Testis (tissue), 3 donors: ENCODE results near the gene RNF175. TPM values are rescaled to one million over a fixed set of nuclear protein-coding genes. Genes with fewer than 3 reads are reported as not detected.

ENCODE experiments used
- DNase-seq: peaks from one replicate; pipeline ENCODE4 v3.0.0-alpha.2; 2019
- H3K27ac ChIP-seq, 2 donors: fragments of 200-600 bp; sonication (generic); one replicate each; pipeline ENCODE4 v1.5.1; 2019
- H3K27me3 ChIP-seq: fragments of 200-600 bp; sonication (generic); one replicate; pipeline ENCODE4 v1.5.1; 2019
- H3K36me3 ChIP-seq: fragments of 200-600 bp; sonication (generic); one replicate; pipeline ENCODE4 v1.5.1; 2017; ENCODE audit warnings: low read depth; ENCODE audit errors: missing control alignments
- H3K4me1 ChIP-seq: fragments of 200-600 bp; sonication (generic); one replicate; pipeline ENCODE4 v1.5.1; 2019
- H3K4me3 ChIP-seq, 2 donors: fragments of 200-600 bp; sonication (generic); one replicate each; pipeline ENCODE4 v1.5.1; 2017 to 2019
- H3K9me3 ChIP-seq: fragments of 200-600 bp; sonication (generic); one replicate; pipeline ENCODE4 v1.5.1; 2017
- POLR2A ChIP-seq: fragments of 450-650 bp; IDR thresholded peaks from one replicate; pipeline ENCODE4 v1.6.1; 2017; ENCODE audit warnings: antibody characterized with exemption, mild to moderate bottlenecking, moderate library complexity
- WGBS, 2 donors: methylation state at CpG; one replicate each; pipeline ENCODE4 v1.1.5; 2018; 5-methylcytosine and 5-hydroxymethylcytosine counted together
- intact Hi-C: fragments of 100-400 bp; cut with DNase I; formaldehyde crosslinking; loops from one replicate; pipeline ENCODE4 v1.15.1; 2023; ENCODE audit warnings: low total_unique reads
- polyA plus RNA-seq: library from polyadenylated mRNA; stranded (reverse); fragments of 350-450 nt; fragmentation: Illumina TruSeq; extraction: RNeasy Lipid Tissue Mini Kit (QIAGEN cat#74804); gene quantifications from one replicate; pipeline ENCODE4 v1.2.3, GENCODE V29; 2014; ENCODE audit warnings: low read depth, low replicate concordance; ENCODE audit not compliant: insufficient read depth
- total RNA-seq, 2 donors: library from RNA; depleted of rRNA; stranded (reverse); fragments of >200 nt; gene quantifications; one replicate each; pipeline ENCODE4 v1.2.3, GENCODE V29; 2016
- TF ChIP-seq, protein P1 (sequence below), 3 experiments: fragments of 450-650 bp in 2 of 3; fragments of 200-600 bp in 1 of 3; sonication (generic) in 1 of 3; IDR thresholded peaks; one replicate each; pipeline ENCODE4 v1.5.1; 2016 to 2019; ENCODE audit warnings: antibody characterized with exemption in 3 of 3, mild to moderate bottlenecking in 2 of 3, moderate library complexity in 1 of 3

RNF175 gene
- total and polyA plus RNA-seq, 3 donors from 2014 or later = 0.63 to 3.0 (median 0.99) TPM

DNA sequence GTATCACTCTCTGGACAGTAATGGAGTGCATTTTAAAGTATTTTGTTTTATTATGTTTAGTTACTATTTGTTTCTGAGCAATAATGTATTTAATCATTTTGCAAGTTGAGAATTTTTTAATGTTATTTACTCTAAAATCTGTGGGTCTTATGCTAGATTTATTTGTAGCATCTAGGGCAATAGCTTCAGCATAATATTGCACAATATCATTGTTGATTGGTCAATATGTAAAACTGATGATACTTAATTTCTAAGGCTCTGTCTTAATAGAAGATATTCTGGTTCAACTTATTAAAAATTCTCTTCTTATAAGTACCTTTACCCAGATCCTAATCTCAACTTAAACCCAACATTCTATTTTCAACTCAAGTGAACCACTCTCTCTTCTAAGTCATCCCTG lies 17.6 kb upstream of the RNF175 start:
- H3K4me3 ChIP-seq = no peak overlapping the region
- intact Hi-C loops = no loop called here
- no peaks in the 10 kb centered on the region for H3K36me3 ChIP-seq
- no peak for DNase-seq
- H3K27ac ChIP-seq = no peak overlapping the region
- H3K4me1 ChIP-seq = no peaks in the 10 kb centered on the region
- TF ChIP-seq, protein P1, sequence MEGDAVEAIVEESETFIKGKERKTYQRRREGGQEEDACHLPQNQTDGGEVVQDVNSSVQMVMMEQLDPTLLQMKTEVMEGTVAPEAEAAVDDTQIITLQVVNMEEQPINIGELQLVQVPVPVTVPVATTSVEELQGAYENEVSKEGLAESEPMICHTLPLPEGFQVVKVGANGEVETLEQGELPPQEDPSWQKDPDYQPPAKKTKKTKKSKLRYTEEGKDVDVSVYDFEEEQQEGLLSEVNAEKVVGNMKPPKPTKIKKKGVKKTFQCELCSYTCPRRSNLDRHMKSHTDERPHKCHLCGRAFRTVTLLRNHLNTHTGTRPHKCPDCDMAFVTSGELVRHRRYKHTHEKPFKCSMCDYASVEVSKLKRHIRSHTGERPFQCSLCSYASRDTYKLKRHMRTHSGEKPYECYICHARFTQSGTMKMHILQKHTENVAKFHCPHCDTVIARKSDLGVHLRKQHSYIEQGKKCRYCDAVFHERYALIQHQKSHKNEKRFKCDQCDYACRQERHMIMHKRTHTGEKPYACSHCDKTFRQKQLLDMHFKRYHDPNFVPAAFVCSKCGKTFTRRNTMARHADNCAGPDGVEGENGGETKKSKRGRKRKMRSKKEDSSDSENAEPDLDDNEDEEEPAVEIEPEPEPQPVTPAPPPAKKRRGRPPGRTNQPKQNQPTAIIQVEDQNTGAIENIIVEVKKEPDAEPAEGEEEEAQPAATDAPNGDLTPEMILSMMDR (IDR thresholded peaks at IDR 0.05) = no peak
- TF ChIP-seq POLR2A = no peak
- H3K27me3 ChIP-seq = no peaks in the 10 kb centered on the region
- H3K9me3 ChIP-seq = no peaks in the 10 kb centered on the region

DNA sequence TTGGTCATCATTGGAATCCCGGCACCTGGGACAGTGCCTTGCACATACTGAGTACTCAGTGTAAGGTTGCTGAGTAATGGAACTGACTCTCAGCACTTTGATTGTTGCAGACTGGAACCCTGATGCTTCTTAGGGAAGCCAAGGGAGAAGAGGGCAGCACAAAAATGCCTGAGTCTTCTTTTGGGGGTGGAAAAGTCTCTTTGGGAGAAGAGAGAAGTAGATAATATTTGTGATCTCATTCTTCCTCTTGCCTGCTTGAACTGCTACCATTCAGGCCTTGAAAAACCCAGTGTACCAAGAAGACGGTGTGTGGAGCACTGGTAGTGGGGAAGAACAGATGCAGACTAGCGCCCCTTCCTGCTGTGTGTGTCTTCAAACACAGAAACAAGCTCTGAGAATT lies 16.8 kb upstream of the RNF175 start:
- DNase-seq = no peak
- no peaks in the 10 kb centered on the region for H3K4me1 ChIP-seq
- WGBS, 2 donors = 89 to 93% methylated on average over 3 of the region's 3 CpGs
- TF ChIP-seq, protein P1 (IDR thresholded peaks at IDR 0.05) = no peak
- TF ChIP-seq POLR2A = no peak
- H3K27ac ChIP-seq = no peak overlapping the region
- no peaks in the 10 kb centered on the region for H3K27me3 ChIP-seq
- no peaks in the 10 kb centered on the region for H3K9me3 ChIP-seq
- no peaks in the 10 kb centered on the region for H3K36me3 ChIP-seq
- intact Hi-C loops = no loop called here
- H3K4me3 ChIP-seq = no peak overlapping the region

DNA sequence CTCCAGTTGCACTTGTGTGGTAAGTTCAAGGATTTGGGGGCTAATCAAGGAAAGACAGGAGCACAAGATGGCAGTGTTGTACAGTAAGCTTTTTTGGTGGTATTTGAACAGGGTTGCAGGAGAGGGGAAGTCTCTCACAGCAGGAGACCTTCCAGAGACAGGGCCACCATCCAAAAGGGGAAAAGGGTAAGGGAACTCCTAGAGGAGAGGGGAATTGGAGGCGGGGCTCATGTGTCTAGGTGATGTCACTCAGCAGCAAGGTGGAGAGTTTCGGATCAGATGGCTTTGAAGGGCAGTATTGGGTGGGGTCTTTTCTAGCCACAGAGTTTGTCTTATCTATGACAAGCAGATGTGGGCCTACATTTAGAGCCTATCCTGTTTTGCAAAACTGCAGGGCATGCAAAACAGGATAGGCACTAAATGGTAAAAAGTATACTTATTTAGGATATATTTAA lies 13.4 kb upstream of the RNF175 start:
- DNase-seq = no peak
- Histone ChIP-seq H3K9me3 (no peaks in the 10 kb centered on the region), H3K4me1 (no peaks in the 10 kb centered on the region), H3K27ac (no peak overlapping the region), H3K27me3 (no peaks in the 10 kb centered on the region), H3K36me3 (no peaks in the 10 kb centered on the region), H3K4me3 (no peak overlapping the region)
- TF ChIP-seq POLR2A = no peak
- TF ChIP-seq, protein P1 (IDR thresholded peaks at IDR 0.05) = no peak
- WGBS, 2 donors = 89 to 93% methylated on average over 2 of the region's 2 CpGs
- intact Hi-C loops = no loop called here

DNA sequence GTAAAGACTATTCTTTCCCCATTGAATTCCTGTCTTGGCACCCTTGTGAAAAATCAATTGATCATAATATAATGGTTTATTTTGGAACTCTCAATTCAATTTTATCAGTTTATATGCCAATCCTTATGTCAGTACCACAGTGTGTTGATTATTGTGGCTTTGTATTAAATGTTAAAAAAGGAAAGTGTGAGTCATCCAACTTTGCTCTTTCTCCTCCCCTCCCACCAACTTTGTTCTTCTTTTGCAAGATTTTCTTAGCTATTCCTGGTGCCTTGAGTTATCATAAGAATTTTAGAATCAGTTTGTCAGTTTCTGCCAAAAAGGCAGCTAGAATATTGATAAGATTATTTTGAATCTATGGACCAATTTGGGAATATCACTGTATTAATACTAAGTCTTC lies 11.2 kb upstream of the RNF175 start:
- no peaks in the 10 kb centered on the region for H3K27me3 ChIP-seq
- no peaks in the 10 kb centered on the region for H3K36me3 ChIP-seq
- H3K4me3 ChIP-seq = no peak overlapping the region
- no peaks in the 10 kb centered on the region for H3K4me1 ChIP-seq
- intact Hi-C loops = no loop called here
- no peak overlapping the region for H3K27ac ChIP-seq
- DNase-seq = no peak
- no peaks in the 10 kb centered on the region for H3K9me3 ChIP-seq
- TF ChIP-seq, protein P1 (IDR thresholded peaks at IDR 0.05) = no peak
- no peak for TF ChIP-seq POLR2A

DNA sequence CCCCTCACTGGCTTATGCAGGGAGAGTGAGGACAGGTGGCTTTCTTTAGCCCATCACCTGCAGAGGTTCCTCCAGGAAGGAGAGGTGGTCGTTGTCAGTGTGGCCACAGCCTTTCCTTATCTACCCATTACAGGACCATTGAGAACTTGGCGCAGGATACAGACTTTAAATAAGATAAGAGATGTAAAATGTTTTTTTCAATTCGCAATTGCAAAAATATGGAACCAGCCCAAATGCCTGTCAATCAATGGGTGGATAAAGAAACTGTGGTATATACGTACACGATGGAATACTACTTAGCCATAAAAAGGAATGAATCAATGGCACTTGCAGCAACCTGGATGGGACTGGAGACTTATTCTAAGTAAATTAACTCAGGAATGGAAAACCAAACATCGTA lies 6.9 kb upstream of the RNF175 start:
- WGBS, 2 donors = 71 to 75% methylated on average over 6 of the region's 6 CpGs
- H3K27ac ChIP-seq = no peak overlapping the region
- no peak overlapping the region for H3K4me3 ChIP-seq
- DNase-seq = no peak
- H3K27me3 ChIP-seq = no peaks in the 10 kb centered on the region
- no peaks in the 10 kb centered on the region for H3K36me3 ChIP-seq
- no peak for TF ChIP-seq POLR2A
- TF ChIP-seq, protein P1 (IDR thresholded peaks at IDR 0.05) = no peak
- H3K9me3 ChIP-seq = no peaks in the 10 kb centered on the region
- H3K4me1 ChIP-seq = no peaks in the 10 kb centered on the region
- intact Hi-C loops = no loop called here
